ENCODE data around the gene SULT2B1. TPM values are rescaled to one million over a fixed set of nuclear protein-coding genes. Genes with fewer than 3 reads are reported as not detected.

SULT2B1 gene
- total and polyA plus RNA-seq, 2 donors (not counting 1 experiment from before 2014, with no cell fraction given), result 0.10 to 0.33 TPM

GRCh38 chr19:48548253-48548911 lies 3.6 kb upstream of the SULT2B1 start:
- no peak overlapping the region for H3K4me3 ChIP-seq (replicated peaks in 1 of 4; ENCODE audit: control extremely low read depth in 1 of 4, insufficient read depth in 1 of 4, low read depth in 3 of 4, low read length in 4 of 4)
- H3K79me2 ChIP-seq (ENCODE audit: control insufficient read depth, insufficient read depth, low read length), result no peaks in the 10 kb centered on the region
- no peak overlapping the region for H3K9ac ChIP-seq (ENCODE audit: insufficient read depth, low read length)
- no peaks in the 10 kb centered on the region for H3K27me3 ChIP-seq (ENCODE audit: control insufficient read depth, insufficient read depth, low read length)
- H3K4me1 ChIP-seq (ENCODE audit: control insufficient read depth, extremely low read depth, insufficient read depth, low read length), result no peaks in the 10 kb centered on the region
- H3K4me2 ChIP-seq (ENCODE audit: extremely low read depth, insufficient read depth, low read length), result no peak overlapping the region
- no peaks in the 10 kb centered on the region for H3K36me3 ChIP-seq (ENCODE audit: control insufficient read depth, insufficient read depth, low read length)
- no peak for DNase-seq (ENCODE audit: low read depth in 2 of 2)
- H3K9me3 ChIP-seq (ENCODE audit: control insufficient read depth, insufficient read depth, low read depth, low read length), result no peaks in the 10 kb centered on the region
- H4K20me1 ChIP-seq (ENCODE audit: control insufficient read depth, extremely low read depth, insufficient read depth, low read length), result no peaks in the 10 kb centered on the region
- no peak overlapping the region for H3K27ac ChIP-seq (ENCODE audit: insufficient read depth, low read length)
- no peak overlapping the region for H2AFZ ChIP-seq (ENCODE audit: low read length)
- TF ChIP-seq EZH2 (IDR thresholded peaks at IDR 0.05; ENCODE audit: low read length, missing control alignments) (no peak), CTCF (conservative IDR thresholded peaks at IDR 0.05 in 1 of 2, IDR thresholded peaks at IDR 0.05 in 1 of 2; ENCODE audit: low read depth in 1 of 2, low read length in 2 of 2) (no peak)

- Histone ChIP-seq H3K9ac (ENCODE audit: insufficient read depth, low read length) (no peak overlapping the region), H3K27me3 (ENCODE audit: control insufficient read depth, insufficient read depth, low read length) (no peaks in the 10 kb centered on the region), H3K4me3 (replicated peaks in 1 of 4; ENCODE audit: control extremely low read depth in 1 of 4, insufficient read depth in 1 of 4, low read depth in 3 of 4, low read length in 4 of 4) (no peak overlapping the region), H2AFZ (ENCODE audit: low read length) (no peak overlapping the region), H4K20me1 (ENCODE audit: control insufficient read depth, extremely low read depth, insufficient read depth, low read length) (no peaks in the 10 kb centered on the region), H3K4me1 (ENCODE audit: control insufficient read depth, extremely low read depth, insufficient read depth, low read length) (peaks cover 3% of the 10 kb centered on the region), H3K27ac (ENCODE audit: insufficient read depth, low read length) (no peak overlapping the region), H3K36me3 (ENCODE audit: control insufficient read depth, insufficient read depth, low read length) (no peaks in the 10 kb centered on the region), H3K79me2 (ENCODE audit: control insufficient read depth, insufficient read depth, low read length) (no peaks in the 10 kb centered on the region), H3K9me3 (ENCODE audit: control insufficient read depth, insufficient read depth, low read depth, low read length) (no peaks in the 10 kb centered on the region), H3K4me2 (ENCODE audit: extremely low read depth, insufficient read depth, low read length) (no peak overlapping the region)
- no peak for DNase-seq (ENCODE audit: low read depth in 2 of 2)
- TF ChIP-seq CTCF (conservative IDR thresholded peaks at IDR 0.05 in 1 of 2, IDR thresholded peaks at IDR 0.05 in 1 of 2; ENCODE audit: low read depth in 1 of 2, low read length in 2 of 2) (no peak), EZH2 (IDR thresholded peaks at IDR 0.05; ENCODE audit: low read length, missing control alignments) (no peak)
These were observed 2.6 kb upstream of the SULT2B1 start for GRCh38 chr19:48549380-48549779.

- Histone ChIP-seq H3K9ac (ENCODE audit: insufficient read depth, low read length) (no peak overlapping the region), H3K4me2 (ENCODE audit: extremely low read depth, insufficient read depth, low read length) (no peak overlapping the region), H3K9me3 (ENCODE audit: control insufficient read depth, insufficient read depth, low read depth, low read length) (no peaks in the 10 kb centered on the region), H3K79me2 (ENCODE audit: control insufficient read depth, insufficient read depth, low read length) (no peaks in the 10 kb centered on the region), H4K20me1 (ENCODE audit: control insufficient read depth, extremely low read depth, insufficient read depth, low read length) (no peaks in the 10 kb centered on the region), H3K36me3 (ENCODE audit: control insufficient read depth, insufficient read depth, low read length) (no peaks in the 10 kb centered on the region), H3K27me3 (ENCODE audit: control insufficient read depth, insufficient read depth, low read length) (no peaks in the 10 kb centered on the region), H3K27ac (ENCODE audit: insufficient read depth, low read length) (no peak overlapping the region), H2AFZ (ENCODE audit: low read length) (no peak overlapping the region), H3K4me1 (ENCODE audit: control insufficient read depth, extremely low read depth, insufficient read depth, low read length) (peaks cover 3% of the 10 kb centered on the region), H3K4me3 (replicated peaks in 1 of 4; ENCODE audit: control extremely low read depth in 1 of 4, insufficient read depth in 1 of 4, low read depth in 3 of 4, low read length in 4 of 4) (no peak overlapping the region)
- TF ChIP-seq CTCF (conservative IDR thresholded peaks at IDR 0.05 in 1 of 2, IDR thresholded peaks at IDR 0.05 in 1 of 2; ENCODE audit: low read depth in 1 of 2, low read length in 2 of 2), result no peak
- TF ChIP-seq EZH2 (IDR thresholded peaks at IDR 0.05; ENCODE audit: low read length, missing control alignments), result no peak
- no peak for DNase-seq (ENCODE audit: low read depth in 2 of 2)
These were observed 692 bp downstream of the SULT2B1 start for GRCh38 chr19:48552406-48553322.

All from fibroblast of lung (primary cell).